Neutrophil (primary cell): ENCODE data around the gene ANKS6.

Experiments
- H3K27ac ChIP-seq: fragments of 200-600 bp; sonication (generic); 2 replicates; pipeline ENCODE4 v1.5.1; 2016; ENCODE audit warnings: mild to moderate bottlenecking, moderate library complexity
- H3K27me3 ChIP-seq: fragments of 200-600 bp; sonication (generic); 2 replicates; pipeline ENCODE4 v1.6.0; 2016; ENCODE audit warnings: mild to moderate bottlenecking
- H3K36me3 ChIP-seq: fragments of 200-600 bp; sonication (generic); 2 replicates; pipeline ENCODE4 v1.5.1; 2017
- H3K4me1 ChIP-seq, 2 experiments: fragments of 200-600 bp in 1 of 2; sonication (generic) in 1 of 2; 1 replicate in 1 of 2; 2 replicates in 1 of 2; pipeline versions ENCODE4 v1.5.1 to v1.6.1; 2013 to 2016; ENCODE audit warnings: low read depth in 1 of 2, low read length in 1 of 2, mild to moderate bottlenecking in 1 of 2, moderate library complexity in 1 of 2; ENCODE audit not compliant: control insufficient read depth in 1 of 2, insufficient read depth in 1 of 2
- H3K4me3 ChIP-seq, 2 experiments: fragments of 200-600 bp in 1 of 2; sonication (generic) in 1 of 2; 1 replicate in 1 of 2; 2 replicates in 1 of 2; pipeline ENCODE4 v1.5.1; 2013 to 2016; ENCODE audit warnings: low read depth in 1 of 2, low read length in 1 of 2, mild to moderate bottlenecking in 1 of 2, moderate library complexity in 1 of 2
- H3K9me3 ChIP-seq: fragments of 200-600 bp; sonication (generic); 2 replicates; pipeline ENCODE4 v1.5.1; 2016
- CTCF ChIP-seq: fragments of 200-600 bp; sonication (generic); IDR thresholded peaks from 2 replicates; pipeline ENCODE4 v1.5.1; 2016; ENCODE audit warnings: antibody characterized with exemption

Gene ANKS6

GRCh38 chr9:98760231-98760630 lies 36.1 kb downstream of the ANKS6 start:
- no peak for TF ChIP-seq CTCF
- no peaks in the 10 kb centered on the region for H3K9me3 ChIP-seq
- H3K4me1 ChIP-seq = no peaks in the 10 kb centered on the region
- no peak overlapping the region for H3K4me3 ChIP-seq
- no peaks in the 10 kb centered on the region for H3K27me3 ChIP-seq
- H3K27ac ChIP-seq = no peak overlapping the region
- no peaks in the 10 kb centered on the region for H3K36me3 ChIP-seq

- Histone ChIP-seq H3K36me3 (no peaks in the 10 kb centered on the region), H3K4me3 (no peak overlapping the region), H3K9me3 (no peaks in the 10 kb centered on the region), H3K27me3 (no peaks in the 10 kb centered on the region), H3K4me1 (peaks cover 0 to 5% of the 10 kb centered on the region in 2 experiments), H3K27ac (no peak overlapping the region)
- TF ChIP-seq CTCF = no peak
Measured at GRCh38 chr9:98755006-98755618, 41.2 kb downstream of the ANKS6 start.

GRCh38 chr9:98751210-98751609 lies 45.1 kb downstream of the ANKS6 start:
- Histone ChIP-seq H3K4me3 (no peak overlapping the region), H3K27me3 (no peaks in the 10 kb centered on the region), H3K9me3 (no peaks in the 10 kb centered on the region), H3K4me1 (peaks cover 0 to 5% of the 10 kb centered on the region in 2 experiments), H3K27ac (no peak overlapping the region), H3K36me3 (no peaks in the 10 kb centered on the region)
- TF ChIP-seq CTCF = no peak

- no peaks in the 10 kb centered on the region for H3K27me3 ChIP-seq
- no peaks in the 10 kb centered on the region for H3K9me3 ChIP-seq
- peaks cover 0 to 5% of the 10 kb centered on the region in 2 experiments for H3K4me1 ChIP-seq
- TF ChIP-seq CTCF = no peak
- no peaks in the 10 kb centered on the region for H3K36me3 ChIP-seq
- H3K27ac ChIP-seq = no peak overlapping the region
- no peak overlapping the region for H3K4me3 ChIP-seq
Measured at GRCh38 chr9:98750364-98751060, 45.8 kb downstream of the ANKS6 start.

GRCh38 chr9:98747476-98747875 lies 48.9 kb downstream of the ANKS6 start:
- no peak overlapping the region for H3K4me3 ChIP-seq
- H3K27ac ChIP-seq = no peak overlapping the region
- H3K36me3 ChIP-seq = no peaks in the 10 kb centered on the region

More at GRCh38 chr9:98747476-98747875, 48.9 kb downstream of the ANKS6 start:
- no peaks in the 10 kb centered on the region for H3K27me3 ChIP-seq
- TF ChIP-seq CTCF = no peak
- peaks cover 0 to 5% of the 10 kb centered on the region in 2 experiments for H3K4me1 ChIP-seq
- H3K9me3 ChIP-seq = no peaks in the 10 kb centered on the region
